KOPT-K1 (cell line): ENCODE results near the gene PDCD11.
"Not testable (repeated sequence)": the region's sequence is repeated elsewhere in the genome, so short reads cannot be mapped to it uniquely, and the experiment has no call there.

Source experiments
- H3K27ac ChIP-seq: fragments of 200-600 bp; sonication (generic); 2 replicates; pipeline ENCODE4 v1.5.1; 2016; ENCODE audit warnings: antibody characterized with exemption, mild to moderate bottlenecking, low read depth, low read length; ENCODE audit not compliant: poor library complexity, severe bottlenecking
- H3K36me3 ChIP-seq: fragments of 200-600 bp; sonication (generic); 2 replicates; pipeline ENCODE4 v1.5.1; 2017; ENCODE audit warnings: antibody characterized with exemption, mild to moderate bottlenecking, low read length, moderate library complexity; ENCODE audit not compliant: insufficient read depth
- H3K9me3 ChIP-seq: fragments of 200-600 bp; sonication (generic); 2 replicates; pipeline ENCODE4 v1.5.1; 2017; ENCODE audit warnings: antibody characterized with exemption, low read length, mild to moderate bottlenecking; ENCODE audit not compliant: insufficient read depth, poor library complexity, severe bottlenecking

The PDCD11 gene

GRCh38 chr10:103469201-103469600 lies 72.8 kb downstream of the PDCD11 start:
- Histone ChIP-seq H3K27ac (no peak overlapping the region), H3K9me3 (no peaks in the 10 kb centered on the region), H3K36me3 (no peaks in the 10 kb centered on the region)

- no peaks in the 10 kb centered on the region for H3K36me3 ChIP-seq
- H3K27ac ChIP-seq, result peak overlapping the region; percentile 74
Measured at GRCh38 chr10:103470761-103471653, 74.6 kb downstream of the PDCD11 start.

GRCh38 chr10:103472005-103472404 lies 75.6 kb downstream of the PDCD11 start:
- no peaks in the 10 kb centered on the region for H3K9me3 ChIP-seq
- H3K27ac ChIP-seq, result peak overlapping the region; percentile 74
- H3K36me3 ChIP-seq, result no peaks in the 10 kb centered on the region

More at GRCh38 chr10:103470761-103471653, 74.6 kb downstream of the PDCD11 start:
- no peaks in the 10 kb centered on the region for H3K9me3 ChIP-seq

GRCh38 chr10:103473261-103473671 lies 76.8 kb downstream of the PDCD11 start:
- H3K27ac ChIP-seq, result no peak overlapping the region
- no peaks in the 10 kb centered on the region for H3K9me3 ChIP-seq
- no peaks in the 10 kb centered on the region for H3K36me3 ChIP-seq

GRCh38 chr10:103474077-103474476 lies 77.7 kb downstream of the PDCD11 start:
- H3K9me3 ChIP-seq, result no peaks in the 10 kb centered on the region
- H3K27ac ChIP-seq, result no peak overlapping the region
- H3K36me3 ChIP-seq, result no peaks in the 10 kb centered on the region

- H3K36me3 ChIP-seq, result no peaks in the 10 kb centered on the region
- H3K27ac ChIP-seq, result no peak overlapping the region
- H3K9me3 ChIP-seq, result no peaks in the 10 kb centered on the region
Measured at GRCh38 chr10:103475437-103475836, 79.0 kb downstream of the PDCD11 start.

GRCh38 chr10:103476046-103476768 lies 79.8 kb downstream of the PDCD11 start:
- Histone ChIP-seq H3K36me3 (no peaks in the 10 kb centered on the region), H3K27ac (no peak overlapping the region), H3K9me3 (no peaks in the 10 kb centered on the region)

GRCh38 chr10:103478671-103479070 lies 82.2 kb downstream of the PDCD11 start:
- no peaks in the 10 kb centered on the region for H3K9me3 ChIP-seq
- H3K36me3 ChIP-seq, result no peaks in the 10 kb centered on the region
- H3K27ac ChIP-seq, result no peak overlapping the region

- no peaks in the 10 kb centered on the region for H3K36me3 ChIP-seq
- H3K27ac ChIP-seq, result no peak within 1 kb of the TSS
- H3K9me3 ChIP-seq, result no peaks in the 10 kb centered on the region
Measured at GRCh38 chr10:103479135-103479534, 82.7 kb downstream of the PDCD11 start, which contains the start of gene CALHM3. Gene CALHM3 (minus strand): TSS chr10:103479240. CDS start chr10:103479032, 208 bp downstream.

- Histone ChIP-seq H3K36me3 (no peaks in the 10 kb centered on the region), H3K9me3 (no peaks in the 10 kb centered on the region), H3K27ac (no peak overlapping the region)
Measured at GRCh38 chr10:103480521-103480920, 84.1 kb downstream of the PDCD11 start.

GRCh38 chr10:103481974-103482531 lies 85.6 kb downstream of the PDCD11 start:
- Histone ChIP-seq H3K27ac (no peak overlapping the region), H3K9me3 (no peaks in the 10 kb centered on the region), H3K36me3 (no peaks in the 10 kb centered on the region)

- not testable (repeated sequence) for H3K36me3 ChIP-seq, H3K27ac ChIP-seq, H3K9me3 ChIP-seq
Measured at GRCh38 chr10:103486635-103487409, 90.4 kb downstream of the PDCD11 start.

GRCh38 chr10:103487410-103487708 lies 90.9 kb downstream of the PDCD11 start:
- H3K9me3 ChIP-seq, result no peaks in the 10 kb centered on the region
- H3K36me3 ChIP-seq, result no peaks in the 10 kb centered on the region
- H3K27ac ChIP-seq, result no peak overlapping the region

GRCh38 chr10:103490986-103491314 lies 94.5 kb downstream of the PDCD11 start:
- Histone ChIP-seq H3K36me3 (no peaks in the 10 kb centered on the region), H3K27ac (no peak overlapping the region), H3K9me3 (no peaks in the 10 kb centered on the region)
